Ishikawa (cell line): ENCODE measurements around the gene VPS41.

Source experiments
- CEBPB ChIP-seq: IDR thresholded peaks from 2 replicates; pipeline ENCODE4 v1.6.1; 2012
- CREB1 ChIP-seq: IDR thresholded peaks from 2 replicates; pipeline ENCODE4 v1.6.1; 2012; ENCODE audit warnings: low read depth
- EP300 ChIP-seq: IDR thresholded peaks from 2 replicates; pipeline ENCODE4 v1.6.1; 2012; ENCODE audit warnings: borderline replicate concordance
- RAD21 ChIP-seq: IDR thresholded peaks from 2 replicates; pipeline ENCODE4 v1.6.1; 2012; ENCODE audit warnings: low read depth
- REST ChIP-seq: IDR thresholded peaks from 2 replicates; pipeline ENCODE4 v1.6.1; 2012; ENCODE audit warnings: low read depth, mild to moderate bottlenecking
- TAF1 ChIP-seq: IDR thresholded peaks from 2 replicates; pipeline ENCODE4 v1.6.1; 2012; ENCODE audit warnings: low read depth, mild to moderate bottlenecking
- TCF12 ChIP-seq: IDR thresholded peaks from 2 replicates; pipeline ENCODE4 v1.6.1; 2012; ENCODE audit warnings: low read depth
- ZBTB7A ChIP-seq: IDR thresholded peaks from 2 replicates; pipeline ENCODE4 v1.6.1; 2012; ENCODE audit warnings: low read depth
- TF ChIP-seq, protein P1 (sequence below): IDR thresholded peaks from 2 replicates; pipeline ENCODE4 v1.6.1; 2012

DNA sequence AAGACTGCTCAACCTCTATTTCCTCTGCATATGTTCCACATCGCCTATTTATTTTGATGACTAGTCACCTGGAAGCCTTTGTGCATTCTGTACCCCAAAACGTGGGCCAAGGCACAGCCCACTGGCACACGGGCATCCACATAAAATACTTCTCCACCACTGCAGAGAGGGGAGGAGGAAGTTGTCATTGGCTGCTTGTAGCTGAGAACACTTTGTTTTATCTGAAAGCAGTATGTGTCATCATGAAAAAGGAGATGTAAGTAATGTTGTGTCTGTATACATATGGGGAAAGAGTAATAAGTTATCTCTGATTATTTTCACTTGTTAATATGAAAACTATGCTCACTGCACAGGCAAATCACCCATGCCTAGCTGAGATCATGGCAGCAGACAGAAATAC lies 229.6 kb downstream of the VPS41 start:
- TF ChIP-seq, protein P1, sequence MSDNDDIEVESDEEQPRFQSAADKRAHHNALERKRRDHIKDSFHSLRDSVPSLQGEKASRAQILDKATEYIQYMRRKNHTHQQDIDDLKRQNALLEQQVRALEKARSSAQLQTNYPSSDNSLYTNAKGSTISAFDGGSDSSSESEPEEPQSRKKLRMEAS = no peak
- TF ChIP-seq EP300 (no peak), TAF1 (no peak), RAD21 (no peak), ZBTB7A (no peak), TCF12 (no peak), REST (no peak), CREB1 (no peak), CEBPB (no peak)
